Stimulated activated CD8-positive, alpha-beta memory T cell treated with anti-CD3 and anti-CD28 coated beads, Interleukin-15, amount 100 ng/mL, for 1 hour (primary cell): Measurements from ENCODE around the gene IGFBP2.

ENCODE experiments used
- DNase-seq: peaks from one replicate; pipeline ENCODE4 v3.0.0-alpha.2; 2020; ENCODE audit warnings: low read depth

IGFBP2 gene

GRCh38 chr2:216681683-216682082, 48.5 kb downstream of the IGFBP2 start:
- no peak for DNase-seq

- no peak for DNase-seq
Measured at GRCh38 chr2:216683846-216684245, 50.6 kb downstream of the IGFBP2 start.

- no peak for DNase-seq
Measured at GRCh38 chr2:216685327-216685875, 52.2 kb downstream of the IGFBP2 start.

- no peak for DNase-seq
Measured at GRCh38 chr2:216687111-216687510, 53.9 kb downstream of the IGFBP2 start.

- DNase-seq = no peak
Measured at GRCh38 chr2:216687646-216688045, 54.4 kb downstream of the IGFBP2 start.

GRCh38 chr2:216688731-216689340, 55.6 kb downstream of the IGFBP2 start:
- DNase-seq = no peak

GRCh38 chr2:216689397-216689796, 56.2 kb downstream of the IGFBP2 start:
- DNase-seq = no peak

GRCh38 chr2:216690456-216690852, 57.2 kb downstream of the IGFBP2 start:
- DNase-seq = no peak

GRCh38 chr2:216690853-216691741, 57.9 kb downstream of the IGFBP2 start:
- no peak for DNase-seq

- DNase-seq = peak; percentile 27
Measured at GRCh38 chr2:216692636-216693413, 59.6 kb downstream of the IGFBP2 start.

- no peak for DNase-seq
Measured at GRCh38 chr2:216693414-216694080, 60.3 kb downstream of the IGFBP2 start.

- no peak for DNase-seq
Measured at GRCh38 chr2:216694082-216694825, 61.0 kb downstream of the IGFBP2 start.

- DNase-seq = no peak
Measured at GRCh38 chr2:216694826-216695217, 61.6 kb downstream of the IGFBP2 start.

GRCh38 chr2:216695401-216695821, 62.2 kb downstream of the IGFBP2 start, which contains the start of gene IGFBP5:
Gene IGFBP5, minus strand, starts transcription at chr2:216695549. Its CDS starts 774 bp downstream, at chr2:216694775.
- no peak for DNase-seq

- no peak for DNase-seq
Measured at GRCh38 chr2:216696321-216696720, 63.1 kb downstream of the IGFBP2 start.

- no peak for DNase-seq
Measured at GRCh38 chr2:216696751-216697560, 63.7 kb downstream of the IGFBP2 start.

- no peak for DNase-seq
Measured at GRCh38 chr2:216698293-216698692, 65.1 kb downstream of the IGFBP2 start.

- DNase-seq = no peak
Measured at GRCh38 chr2:216698895-216699294, 65.7 kb downstream of the IGFBP2 start.

- DNase-seq = no peak
Measured at GRCh38 chr2:216700088-216700567, 66.9 kb downstream of the IGFBP2 start.

- DNase-seq = no peak
Measured at GRCh38 chr2:216700781-216701180, 67.6 kb downstream of the IGFBP2 start.
